ENCODE measurements around the gene ADAM19.
A peak's percentile ranks its signal among the peaks of the same experiment; 100 is the strongest.

The ADAM19 gene

GRCh38 chr5:157566902-157567489 is 8.6 kb downstream of the ADAM19 start:
- DNase-seq (ENCODE audit: low spot score): no peak
- in situ Hi-C loops (cut with MboI; ENCODE audit: low sequenced_read_pairs, unreplicated experiment): no loop called here
- no peak for TF ChIP-seq CTCF (IDR thresholded peaks at IDR 0.05; ENCODE audit: borderline replicate concordance, control extremely low read depth, extremely low read depth, insufficient read depth, missing control alignments)

GRCh38 chr5:157563929-157564716 is 11.5 kb downstream of the ADAM19 start:
- in situ Hi-C loops (cut with MboI; ENCODE audit: low sequenced_read_pairs, unreplicated experiment): no loop called here
- no peak for DNase-seq (ENCODE audit: low spot score)
- peak; percentile 25 for TF ChIP-seq CTCF (IDR thresholded peaks at IDR 0.05; ENCODE audit: borderline replicate concordance, control extremely low read depth, extremely low read depth, insufficient read depth, missing control alignments)

GRCh38 chr5:157563373-157563928 is 12.1 kb downstream of the ADAM19 start:
- no peak for DNase-seq (ENCODE audit: low spot score)
- in situ Hi-C loops (cut with MboI; ENCODE audit: low sequenced_read_pairs, unreplicated experiment): no loop called here
- no peak for TF ChIP-seq CTCF (IDR thresholded peaks at IDR 0.05; ENCODE audit: borderline replicate concordance, control extremely low read depth, extremely low read depth, insufficient read depth, missing control alignments)

GRCh38 chr5:157562111-157562581 is 13.4 kb downstream of the ADAM19 start:
- in situ Hi-C loops (cut with MboI; ENCODE audit: low sequenced_read_pairs, unreplicated experiment): no loop called here

GRCh38 chr5:157561110-157561509 is 14.5 kb downstream of the ADAM19 start:
- no peak for TF ChIP-seq CTCF (IDR thresholded peaks at IDR 0.05; ENCODE audit: borderline replicate concordance, control extremely low read depth, extremely low read depth, insufficient read depth, missing control alignments)
- in situ Hi-C loops (cut with MboI; ENCODE audit: low sequenced_read_pairs, unreplicated experiment): no loop called here
- no peak for DNase-seq (ENCODE audit: low spot score)

More at GRCh38 chr5:157562111-157562581, 13.4 kb downstream of the ADAM19 start:
- DNase-seq (ENCODE audit: low spot score): no peak
- TF ChIP-seq CTCF (IDR thresholded peaks at IDR 0.05; ENCODE audit: borderline replicate concordance, control extremely low read depth, extremely low read depth, insufficient read depth, missing control alignments): no peak

- in situ Hi-C loops (cut with MboI; ENCODE audit: low sequenced_read_pairs, unreplicated experiment): no loop called here
- no peak for TF ChIP-seq CTCF (IDR thresholded peaks at IDR 0.05; ENCODE audit: borderline replicate concordance, control extremely low read depth, extremely low read depth, insufficient read depth, missing control alignments)
Observed at GRCh38 chr5:157559301-157559700, 16.3 kb downstream of the ADAM19 start.

More at GRCh38 chr5:157559301-157559700, 16.3 kb downstream of the ADAM19 start:
- DNase-seq (ENCODE audit: low spot score): no peak

All from GM13976 (cell line).